HepG2 (cell line): Measurements from ENCODE around the gene KRT14. TPM values are rescaled to one million over a fixed set of nuclear protein-coding genes. Genes with fewer than 3 reads are reported as not detected.

Source experiments
- ATAC-seq: fragments of 200-7000 bp; cut with Tn5 transposase; 3 replicates; pipeline ENCODE4 v1.9.1; 2020; ENCODE audit warnings: mild to moderate bottlenecking, moderate library complexity
- BruUV-seq: library from RNA; stranded (reverse); fragments of 400-500 nt; replicated peaks from 2 replicates; lab custom pipeline; 2021; lab: Mats Ljungman, UMichigan
- CTCF ChIA-PET: fragments of 300-600 bp; formaldehyde crosslinking; extraction: SDS; loops from one replicate; lab custom pipeline; 2021; ENCODE audit warnings: low total read pairs, inconsistent platforms, low intra/inter-chr PET ratio; lab: Yijun Ruan, JAX
- POLR2A ChIA-PET: fragments of 350-600 bp; sonication (Branson Sonifier 250); formaldehyde crosslinking; loops from one replicate; lab custom pipeline; 2020; ENCODE audit warnings: antibody characterized with exemption, inconsistent platforms; lab: Yijun Ruan, JAX
- DNase-seq: peaks from one replicate; pipeline ENCODE4 v3.0.0-alpha.2; 2015; ENCODE audit warnings: low spot score
- FAIRE-seq: peaks from 3 replicates; lab custom pipeline; 2011; peaks lifted over from hg19 to GRCh38; lab: Jason Lieb, UNC
- H2AFZ ChIP-seq: one replicate; pipeline ENCODE4 v1.6.1; 2011; ENCODE audit warnings: low read length, inconsistent platforms
- H3K27ac ChIP-seq: fragments of 300-600 bp; 3 replicates; pipeline ENCODE4 v1.8.0; 2011; ENCODE audit warnings: mixed run types, mild to moderate bottlenecking, mixed read lengths, low read length, inconsistent platforms; ENCODE audit not compliant: insufficient read depth; ENCODE audit errors: extremely low read length
- H3K27me3 ChIP-seq, 2 experiments: fragments of 200-600 bp in 1 of 2; 2 replicates in 1 of 2; 3 replicates in 1 of 2; pipeline versions ENCODE4 v1.6.0 to v1.8.0; 2011; ENCODE audit warnings: low read length in 2 of 2, mild to moderate bottlenecking in 2 of 2, moderate library complexity in 2 of 2, inconsistent platforms in 1 of 2; ENCODE audit not compliant: insufficient read depth in 2 of 2, control insufficient read depth in 1 of 2
- H3K36me3 ChIP-seq, 2 experiments: fragments of 200-600 bp in 1 of 2; replicated peaks in 1 of 2; 2 replicates in 1 of 2; 3 replicates in 1 of 2; pipeline versions ENCODE4 v1.5.1 to v1.8.0; 2011; ENCODE audit warnings: low read length in 2 of 2, inconsistent platforms in 1 of 2; ENCODE audit not compliant: insufficient read depth in 2 of 2, control insufficient read depth in 1 of 2
- H3K4me1 ChIP-seq: 2 replicates; pipeline ENCODE4 v1.5.1; 2012; ENCODE audit warnings: low read length, inconsistent platforms; ENCODE audit not compliant: insufficient read depth
- H3K4me2 ChIP-seq: 2 replicates; pipeline ENCODE4 v1.6.0; 2011; ENCODE audit warnings: low read depth, low read length, inconsistent platforms
- H3K4me3 ChIP-seq, 3 experiments: fragments of 200-600 bp in 1 of 3; sonication (generic), shearing (Covaris generic) in 1 of 3; replicated peaks in 1 of 3; 2 replicates each; pipeline ENCODE4 v1.5.1; 2011 to 2016; ENCODE audit warnings: low read length in 3 of 3, inconsistent platforms in 2 of 3, low read depth in 2 of 3, mild to moderate bottlenecking in 2 of 3, control low read depth in 1 of 3, mixed read lengths in 1 of 3; ENCODE audit not compliant: insufficient read depth in 1 of 3
- H3K79me2 ChIP-seq: one replicate; pipeline ENCODE4 v1.6.1; 2011; ENCODE audit warnings: low read length, inconsistent platforms; ENCODE audit not compliant: insufficient read depth
- H3K9ac ChIP-seq: 2 replicates; pipeline ENCODE4 v1.6.0; 2011; ENCODE audit warnings: mild to moderate bottlenecking, low read depth, low read length, inconsistent platforms; ENCODE audit not compliant: insufficient read depth
- H3K9me3 ChIP-seq: 2 replicates; pipeline ENCODE4 v1.5.1; 2012; ENCODE audit warnings: mild to moderate bottlenecking, low read length
- H4K20me1 ChIP-seq: 2 replicates; pipeline ENCODE4 v1.6.0; 2011; ENCODE audit warnings: inconsistent platforms, mild to moderate bottlenecking, low read length, moderate library complexity; ENCODE audit not compliant: insufficient read depth
- DMTF1 ChIP-seq: sonication (generic); formaldehyde crosslinking; IDR thresholded peaks from 2 replicates; pipeline ENCODE4 v1.4.0; 2020; ENCODE audit warnings: mild to moderate bottlenecking, missing genetic modification reagents
- PHF21A ChIP-seq: sonication (generic); formaldehyde crosslinking; IDR thresholded peaks from 2 replicates; pipeline ENCODE4 v1.5.0; 2020; ENCODE audit warnings: mild to moderate bottlenecking, missing genetic modification reagents
- RBAK ChIP-seq: sonication (generic); formaldehyde crosslinking; IDR thresholded peaks from 2 replicates; pipeline ENCODE4 v1.5.1; 2020; ENCODE audit warnings: mild to moderate bottlenecking, missing genetic modification reagents
- SMAD9 ChIP-seq: sonication (generic); formaldehyde crosslinking; IDR thresholded peaks from 2 replicates; pipeline ENCODE4 v1.5.1; 2020; ENCODE audit warnings: mild to moderate bottlenecking, missing genetic modification reagents
- SNAI1 ChIP-seq: sonication (generic); formaldehyde crosslinking; IDR thresholded peaks from 2 replicates; pipeline ENCODE4 v1.5.0; 2020; ENCODE audit warnings: mild to moderate bottlenecking, missing genetic modification reagents, borderline replicate concordance
- TERF1 ChIP-seq: sonication (generic); formaldehyde crosslinking; IDR thresholded peaks from 2 replicates; pipeline ENCODE4 v1.8.0; 2022; ENCODE audit warnings: mild to moderate bottlenecking, missing genetic modification reagents, moderate library complexity
- TFDP1 ChIP-seq: IDR thresholded peaks from 2 replicates; pipeline ENCODE4 v1.6.1; 2016; ENCODE audit warnings: missing compliant biosample characterization, missing genetic modification reagents, borderline replicate concordance
- ZBTB38 ChIP-seq: sonication (generic); formaldehyde crosslinking; IDR thresholded peaks from 2 replicates; pipeline ENCODE4 v1.5.1; 2020; ENCODE audit warnings: mild to moderate bottlenecking, missing genetic modification reagents
- ZNF597 ChIP-seq: sonication (generic); formaldehyde crosslinking; IDR thresholded peaks from 2 replicates; pipeline ENCODE4 v1.5.0; 2020; ENCODE audit warnings: missing genetic modification reagents
- ZNF605 ChIP-seq: sonication (generic); formaldehyde crosslinking; IDR thresholded peaks from 2 replicates; pipeline ENCODE4 v1.8.0; 2022; ENCODE audit warnings: mild to moderate bottlenecking, missing genetic modification reagents
- ZNF609 ChIP-seq: sonication (generic); formaldehyde crosslinking; IDR thresholded peaks from 2 replicates; pipeline ENCODE4 v1.4.0; 2020; ENCODE audit warnings: mild to moderate bottlenecking, missing genetic modification reagents, borderline replicate concordance
- ZNF7 ChIP-seq: IDR thresholded peaks from 2 replicates; pipeline ENCODE4 v1.6.1; 2016; ENCODE audit warnings: missing biosample characterization, missing genetic modification reagents
- ZNF879 ChIP-seq: sonication (generic); formaldehyde crosslinking; IDR thresholded peaks from 2 replicates; pipeline ENCODE4 v1.8.1; 2023; ENCODE audit warnings: missing genetic modification reagents
- WGBS: methylation state at CpG from one replicate; pipeline ENCODE4 v1.1.6; 2017; ENCODE audit warnings: low lambda C conversion rate; 5-methylcytosine and 5-hydroxymethylcytosine counted together
- in situ Hi-C: cut with HindIII; loops from 2 replicates; pipeline ENCODE4 v1.10.0; 2017; ENCODE audit warnings: low pct_unique_long_range_greater_than_20kb; ENCODE audit not compliant: extremely low pct_ligation_motif_present
- intact Hi-C: fragments of 100-400 bp; cut with micrococcal nuclease; formaldehyde crosslinking; loops from one replicate; pipeline ENCODE4 v1.10.0; 2022; ENCODE audit not compliant: unreplicated experiment
- polyA plus RNA-seq, 8 experiments: library from polyadenylated mRNA; depleted of rRNA in 3 of 8; stranded (reverse) in 7 of 8; unstranded in 1 of 8; fragments of >200 nt; fragmentation: Illumina TruSeq in 4 of 8; extraction: Trizol in 4 of 8; gene quantifications; 2 replicates each; pipeline versions ENCODE4 v1.2.1 to v1.2.3, GENCODE V29; 2011 to 2016; ENCODE audit warnings: low read depth in 4 of 8, missing spikeins in 1 of 8, mixed read lengths in 1 of 8; ENCODE audit not compliant: insufficient read depth in 1 of 8
- total RNA-seq, 5 experiments: library from RNA; depleted of rRNA; stranded (reverse); fragments of >200 nt; fragmentation: Illumina TruSeq; extraction: Trizol; gene quantifications; 2 replicates each; pipeline ENCODE4 v1.2.3, GENCODE V29; 2016; ENCODE audit warnings: low read depth in 1 of 5

KRT14 gene
- total and polyA plus RNA-seq, 2 of the 13 experiments (the other 11 are each of a cell fraction or from before 2014, with no cell fraction given) = 0.09 TPM; not detected in 1

GRCh38 chr17:41614098-41614497 is 27.4 kb upstream of the KRT14 start:
- no peak overlapping the region for H3K4me3 ChIP-seq
- no peak overlapping the region for H3K9ac ChIP-seq
- no TSS peak for BruUV-seq
- H3K27me3 ChIP-seq = peaks cover 8 to 65% of the 10 kb centered on the region in 2 experiments; a peak in 4 of 5 replicates
- H4K20me1 ChIP-seq = no peaks in the 10 kb centered on the region
- no peaks in the 10 kb centered on the region for H3K4me1 ChIP-seq
- no peaks in the 10 kb centered on the region for H3K9me3 ChIP-seq
- ChIA-PET POLR2A (no interaction called here), CTCF (no interaction called here)
- H3K27ac ChIP-seq = no peak overlapping the region
- FAIRE-seq = no peak
- H3K36me3 ChIP-seq = no peaks in the 10 kb centered on the region
- in situ Hi-C loops = no loop called here
- intact Hi-C loops = no loop called here
- H2AFZ ChIP-seq = no peak overlapping the region
- no peak for ATAC-seq
- no peak for DNase-seq
- H3K4me2 ChIP-seq = no peak overlapping the region
- WGBS = 0% methylated on average over 1 of the region's 5 CpGs
- H3K79me2 ChIP-seq = no peaks in the 10 kb centered on the region
- no peak for TF ChIP-seq ZBTB38 (CRISPR knock-in tag)
- TF ChIP-seq TERF1 (CRISPR knock-in tag) = no peak
- TF ChIP-seq SNAI1 (CRISPR knock-in tag) = no peak
- TF ChIP-seq RBAK (CRISPR knock-in tag) = no peak
- no peak for TF ChIP-seq DMTF1
- TF ChIP-seq PHF21A (CRISPR knock-in tag) = no peak
- TF ChIP-seq ZNF609 = no peak
- TF ChIP-seq ZNF7 = no peak
- no peak for TF ChIP-seq ZNF597 (CRISPR knock-in tag)
- no peak for TF ChIP-seq TFDP1 (CRISPR knock-in tag)
- TF ChIP-seq ZNF879 (CRISPR knock-in tag) = no peak
- TF ChIP-seq SMAD9 (CRISPR knock-in tag) = no peak
- no peak for TF ChIP-seq ZNF605 (CRISPR knock-in tag)
